Activated CD4-positive, alpha-beta T cell treated with anti-CD3 and anti-CD28 coated beads, Interleukin-2, amount 10 ng/mL, durations not matched to agents 24 days and 14 days (primary cell): Measurements from ENCODE around the gene OGDH. TPM values are rescaled to one million over a fixed set of nuclear protein-coding genes. Genes with fewer than 3 reads are reported as not detected.
A peak's percentile ranks its signal among the peaks of the same experiment; 100 is the strongest.

Source experiments
- DNase-seq: peaks from one replicate; pipeline ENCODE4 v3.0.0; 2022
- H3K27ac Mint-ChIP-seq: one replicate; pipeline ENCODE4 v1.8.0; 2022; ENCODE audit warnings: mild to moderate bottlenecking, mixed read lengths
- H3K27me3 Mint-ChIP-seq: one replicate; pipeline ENCODE4 v1.8.0; 2022; ENCODE audit warnings: mixed read lengths
- H3K36me3 Mint-ChIP-seq: one replicate; pipeline ENCODE4 v1.8.0; 2022; ENCODE audit warnings: low read depth, mild to moderate bottlenecking, mixed read lengths
- H3K4me1 Mint-ChIP-seq: one replicate; pipeline ENCODE4 v1.8.0; 2021; ENCODE audit warnings: mixed read lengths
- H3K4me3 Mint-ChIP-seq: one replicate; pipeline ENCODE4 v1.8.0; 2022; ENCODE audit warnings: mild to moderate bottlenecking, moderate library complexity, mixed read lengths
- H3K9me3 Mint-ChIP-seq: one replicate; pipeline ENCODE4 v1.8.0; 2021; ENCODE audit warnings: mixed read lengths
- intact Hi-C: fragments of 100-400 bp; cut with micrococcal nuclease; formaldehyde crosslinking; loops from one replicate; pipeline ENCODE4 v1.15.1; 2023
- total RNA-seq: library from RNA; stranded (reverse); gene quantifications from 2 replicates; pipeline ENCODE4 v1.2.3, GENCODE V29; 2022

OGDH gene
- total RNA-seq, 1 donor from 2014 or later = 102 TPM

GRCh38 chr7:44617225-44617890 is 10.9 kb downstream of the OGDH start:
- Mint-ChIP-seq H3K4me1 (peaks cover 62% of the 10 kb centered on the region), H3K27ac (peak overlapping the region; percentile 92), H3K4me3 (peak overlapping the region; percentile 70), H3K9me3 (no peaks in the 10 kb centered on the region), H3K27me3 (no peaks in the 10 kb centered on the region), H3K36me3 (peaks cover 33% of the 10 kb centered on the region)
- intact Hi-C loops = loop anchor here (1.0 kb wide), 3 partner anchors 10 to 21 kb away; no protein-coding TSS in a partner anchor
- DNase-seq = no peak

GRCh38 chr7:44618045-44618444 is 11.6 kb downstream of the OGDH start:
- no peaks in the 10 kb centered on the region for H3K9me3 Mint-ChIP-seq
- peaks cover 66% of the 10 kb centered on the region for H3K4me1 Mint-ChIP-seq
- no peak for DNase-seq
- H3K36me3 Mint-ChIP-seq = peaks cover 33% of the 10 kb centered on the region
- H3K4me3 Mint-ChIP-seq = peak overlapping the region; percentile 34
- H3K27ac Mint-ChIP-seq = peak overlapping the region; percentile 92
- intact Hi-C loops = no loop called here
- no peaks in the 10 kb centered on the region for H3K27me3 Mint-ChIP-seq

- Mint-ChIP-seq H3K9me3 (no peaks in the 10 kb centered on the region), H3K4me1 (peaks cover 71% of the 10 kb centered on the region), H3K27me3 (no peaks in the 10 kb centered on the region), H3K4me3 (peak overlapping the region; percentile 34), H3K36me3 (peaks cover 35% of the 10 kb centered on the region), H3K27ac (peak overlapping the region; percentile 92)
- intact Hi-C loops = no loop called here
- peak; percentile 71 for DNase-seq
Measured at GRCh38 chr7:44618753-44619152, 12.3 kb downstream of the OGDH start.

- Mint-ChIP-seq H3K27me3 (no peaks in the 10 kb centered on the region), H3K27ac (peak overlapping the region; percentile 52), H3K4me1 (peaks cover 75% of the 10 kb centered on the region), H3K4me3 (no peak overlapping the region), H3K9me3 (no peaks in the 10 kb centered on the region), H3K36me3 (peaks cover 44% of the 10 kb centered on the region)
- intact Hi-C loops = no loop called here
- DNase-seq = no peak
Measured at GRCh38 chr7:44621034-44621749, 14.8 kb downstream of the OGDH start.

- no peak overlapping the region for H3K4me3 Mint-ChIP-seq
- DNase-seq = no peak
- no peaks in the 10 kb centered on the region for H3K9me3 Mint-ChIP-seq
- intact Hi-C loops = loop anchor here (1.0 to 2.0 kb wide), 3 partner anchors 12 to 17 kb away; partner anchors contain the start of gene OGDH
- H3K4me1 Mint-ChIP-seq = peaks cover 77% of the 10 kb centered on the region
- H3K27me3 Mint-ChIP-seq = no peaks in the 10 kb centered on the region
- H3K36me3 Mint-ChIP-seq = peaks cover 49% of the 10 kb centered on the region
- peak overlapping the region; percentile 52 for H3K27ac Mint-ChIP-seq
Measured at GRCh38 chr7:44621750-44622103, 15.3 kb downstream of the OGDH start.

GRCh38 chr7:44622342-44623151 is 16.1 kb downstream of the OGDH start:
- H3K36me3 Mint-ChIP-seq = peaks cover 50% of the 10 kb centered on the region
- H3K4me3 Mint-ChIP-seq = peak overlapping the region; percentile 53
- intact Hi-C loops = loop anchor here (1.0 to 2.0 kb wide), 3 partner anchors 11 to 16 kb away; partner anchors contain the start of gene OGDH
- H3K4me1 Mint-ChIP-seq = peaks cover 71% of the 10 kb centered on the region
- no peaks in the 10 kb centered on the region for H3K9me3 Mint-ChIP-seq
- H3K27ac Mint-ChIP-seq = peak overlapping the region; percentile 84
- H3K27me3 Mint-ChIP-seq = no peaks in the 10 kb centered on the region
- DNase-seq = peak; percentile 83

DNA sequence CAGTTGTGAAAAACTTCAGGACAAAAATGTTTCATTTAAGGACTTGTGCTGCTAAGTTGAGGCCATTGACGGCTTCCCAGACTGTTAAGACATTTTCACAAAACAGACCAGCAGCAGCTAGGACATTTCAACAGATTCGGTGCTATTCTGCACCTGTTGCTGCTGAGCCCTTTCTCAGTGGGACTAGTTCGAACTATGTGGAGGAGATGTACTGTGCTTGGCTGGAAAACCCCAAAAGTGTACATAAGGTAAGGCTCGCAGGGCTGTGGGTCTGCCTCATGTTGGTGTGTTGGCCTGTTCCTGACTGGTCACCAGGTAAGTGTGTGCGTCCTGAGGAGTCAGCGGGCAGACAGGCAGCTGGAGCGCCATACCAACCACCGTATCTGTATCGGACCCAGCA is 17.9 kb downstream of the OGDH start:
- Mint-ChIP-seq H3K27me3 (no peaks in the 10 kb centered on the region), H3K9me3 (no peaks in the 10 kb centered on the region), H3K4me1 (peaks cover 58% of the 10 kb centered on the region), H3K4me3 (peak overlapping the region; percentile 75), H3K27ac (peak overlapping the region; percentile 92), H3K36me3 (peaks cover 49% of the 10 kb centered on the region)
- DNase-seq = no peak
- intact Hi-C loops = no loop called here

DNA sequence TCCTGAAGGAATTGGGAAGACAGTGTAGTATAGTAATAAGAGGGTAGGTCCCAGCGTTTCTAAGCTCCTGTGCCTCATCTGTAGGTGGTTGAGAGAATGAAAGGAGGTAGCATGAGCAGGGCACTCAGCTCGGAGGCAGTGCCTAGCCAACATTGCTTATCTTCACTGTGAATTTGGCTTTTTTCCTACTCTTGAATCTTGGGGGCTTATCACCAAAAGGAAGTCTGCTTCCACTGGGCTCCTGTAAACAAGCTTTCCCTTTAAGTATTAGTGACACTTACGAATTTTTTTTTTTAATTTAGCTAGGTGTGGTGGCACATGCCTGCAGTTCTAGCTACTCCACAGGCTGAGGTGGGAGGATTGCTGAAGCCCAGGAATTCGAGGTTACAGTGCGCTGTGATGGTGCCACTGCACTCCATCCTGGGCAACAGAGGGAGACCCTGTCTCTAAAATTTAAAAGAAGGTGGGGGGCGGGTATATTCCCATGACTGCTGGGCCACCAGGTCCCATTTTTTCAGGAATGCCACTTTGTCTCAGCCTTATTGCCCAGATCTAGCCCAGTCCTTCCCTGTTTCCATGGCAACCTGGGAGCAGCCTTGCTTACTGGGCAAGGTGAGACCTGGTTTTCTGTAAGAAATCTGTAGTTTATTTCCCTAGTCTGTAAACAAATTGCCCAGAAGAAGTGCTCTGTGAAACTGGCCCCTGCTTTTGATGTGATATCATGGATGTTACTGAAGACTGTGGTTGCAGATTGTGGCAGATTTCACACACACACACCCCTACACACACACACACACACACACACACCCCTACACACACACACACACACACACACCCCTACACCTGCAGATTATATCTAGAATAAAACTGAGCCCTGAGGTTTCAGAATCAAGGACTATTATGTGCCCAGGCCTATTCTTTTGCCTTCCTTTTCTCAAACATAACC is 19.4 kb downstream of the OGDH start:
- Mint-ChIP-seq H3K27ac (peak overlapping the region; percentile 73), H3K4me1 (peaks cover 56% of the 10 kb centered on the region), H3K36me3 (peaks cover 53% of the 10 kb centered on the region), H3K9me3 (no peaks in the 10 kb centered on the region), H3K4me3 (no peak overlapping the region), H3K27me3 (no peaks in the 10 kb centered on the region)
- intact Hi-C loops = no loop called here
- DNase-seq = no peak

DNA sequence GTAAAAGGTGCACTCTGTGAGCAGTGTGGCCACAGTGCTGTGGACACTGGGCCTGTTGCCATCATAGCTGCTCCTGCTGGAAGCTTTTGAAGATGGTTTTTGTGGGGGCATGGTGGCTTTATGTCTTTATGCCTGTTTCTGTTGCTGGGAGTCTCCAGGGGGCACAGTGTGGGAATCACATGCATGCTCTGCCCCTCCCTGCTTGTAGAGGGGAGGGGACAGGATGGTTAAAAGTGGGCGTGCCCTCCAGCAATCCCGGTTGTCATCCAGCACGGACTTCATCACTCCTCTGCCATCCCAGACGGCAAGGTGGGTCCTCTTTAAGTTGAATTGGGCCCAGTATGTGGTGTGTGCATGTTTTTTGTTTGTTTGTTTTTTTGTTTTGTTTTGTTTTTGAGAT is 20.2 kb downstream of the OGDH start:
- H3K36me3 Mint-ChIP-seq = peaks cover 50% of the 10 kb centered on the region
- H3K9me3 Mint-ChIP-seq = no peaks in the 10 kb centered on the region

GRCh38 chr7:44629829-44630522 is 23.5 kb downstream of the OGDH start:
- H3K27me3 Mint-ChIP-seq = no peaks in the 10 kb centered on the region
- no peaks in the 10 kb centered on the region for H3K9me3 Mint-ChIP-seq
- intact Hi-C loops = no loop called here
- no peak for DNase-seq
- peaks cover 51% of the 10 kb centered on the region for H3K36me3 Mint-ChIP-seq
- H3K27ac Mint-ChIP-seq = peak overlapping the region; percentile 80
- H3K4me3 Mint-ChIP-seq = no peak overlapping the region
- peaks cover 53% of the 10 kb centered on the region for H3K4me1 Mint-ChIP-seq

More for the DNA sequence above, 20.2 kb downstream of the OGDH start:
- Mint-ChIP-seq H3K27ac (peak overlapping the region; percentile 73), H3K27me3 (no peaks in the 10 kb centered on the region), H3K4me3 (no peak overlapping the region), H3K4me1 (peaks cover 58% of the 10 kb centered on the region)
- intact Hi-C loops = no loop called here
- no peak for DNase-seq

DNA sequence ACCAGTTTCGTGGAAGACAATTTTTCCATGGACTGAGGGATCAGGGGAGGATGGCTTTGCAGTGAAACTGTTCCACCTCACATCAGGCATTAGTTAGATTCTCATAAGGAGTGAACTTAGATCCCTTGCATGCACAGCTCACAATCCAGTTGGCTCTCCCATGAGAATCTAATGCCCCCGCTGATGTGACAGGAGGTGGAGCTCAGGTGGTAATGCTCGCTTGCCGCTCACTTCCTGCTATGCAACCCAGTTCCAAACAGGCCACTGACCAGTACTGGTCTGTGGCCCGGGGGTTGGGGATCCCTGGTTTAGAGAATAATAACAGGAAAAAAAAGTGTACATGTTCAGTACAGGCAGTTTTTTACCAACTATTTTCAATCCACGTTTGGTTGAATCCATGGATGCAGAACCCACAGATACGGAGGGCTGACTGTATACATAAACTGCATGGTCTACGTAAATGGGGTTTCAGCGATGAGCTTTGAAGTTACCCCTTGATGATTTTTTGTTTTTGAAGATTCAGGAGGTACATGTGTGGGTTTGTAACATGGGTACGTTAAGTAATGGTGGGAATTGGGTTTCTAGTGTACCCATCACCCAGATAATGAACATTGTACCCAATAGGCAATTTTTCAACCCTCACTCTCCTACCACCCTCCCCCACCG is 24.5 kb downstream of the OGDH start:
- H3K9me3 Mint-ChIP-seq = no peaks in the 10 kb centered on the region
- H3K4me1 Mint-ChIP-seq = peaks cover 56% of the 10 kb centered on the region
- no peaks in the 10 kb centered on the region for H3K27me3 Mint-ChIP-seq
- intact Hi-C loops = no loop called here
- no peak overlapping the region for H3K4me3 Mint-ChIP-seq
- peaks cover 49% of the 10 kb centered on the region for H3K36me3 Mint-ChIP-seq
- DNase-seq = no peak
- peak overlapping the region; percentile 37 for H3K27ac Mint-ChIP-seq

DNA sequence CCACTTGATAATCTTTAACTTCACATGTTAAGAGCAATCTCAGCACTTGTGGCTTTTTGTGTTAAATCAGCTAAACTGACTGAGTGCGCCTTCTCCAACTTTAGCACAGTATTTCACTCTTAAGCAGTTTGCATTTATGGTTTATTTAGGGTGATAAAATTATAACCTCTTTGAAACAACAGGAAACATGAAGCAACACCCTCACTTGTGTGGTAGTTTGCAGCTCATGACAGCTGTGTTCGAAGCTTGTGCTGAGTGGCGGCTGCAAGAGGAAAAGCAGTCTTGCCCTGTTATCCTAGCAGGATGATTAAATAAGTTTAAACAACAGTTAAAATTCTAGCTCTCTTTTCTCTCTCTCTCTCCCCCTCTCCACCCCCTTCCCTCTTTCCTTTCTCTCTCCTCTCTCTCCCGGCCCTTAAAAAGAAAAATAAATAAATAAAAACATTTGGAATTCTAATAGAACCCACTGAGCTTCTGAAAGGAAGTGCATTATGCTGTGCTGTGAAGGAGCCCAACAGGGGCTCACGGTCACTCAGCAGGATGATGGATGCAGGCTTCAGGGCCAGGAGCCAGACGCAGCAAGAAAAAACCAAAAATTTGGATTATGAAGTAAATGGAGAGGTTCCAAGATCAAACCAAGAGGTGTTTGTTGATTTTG is 25.2 kb downstream of the OGDH start:
- Mint-ChIP-seq H3K9me3 (no peaks in the 10 kb centered on the region), H3K27ac (peak overlapping the region; percentile 81), H3K4me3 (peak overlapping the region; percentile 51), H3K4me1 (peaks cover 58% of the 10 kb centered on the region), H3K27me3 (no peaks in the 10 kb centered on the region), H3K36me3 (peaks cover 45% of the 10 kb centered on the region)
- peak; percentile 77 for DNase-seq
- intact Hi-C loops = no loop called here
